SK-N-SH treated with all-trans-retinoic acid at 6 μM for 48 hours (cell line): ENCODE data around the gene PIAS1.
A peak's percentile ranks its signal among the peaks of the same experiment; 100 is the strongest.

ENCODE experiments used
- ATAC-seq: fragments of 200-7000 bp; cut with Tn5 transposase; 3 replicates; pipeline ENCODE4 v1.9.1; 2020; ENCODE audit warnings: mild to moderate bottlenecking, moderate library complexity
- ARNTL ChIP-seq: fragments of 450-650 bp; formaldehyde crosslinking; IDR thresholded peaks from 2 replicates; pipeline ENCODE4 v1.5.0; 2020; ENCODE audit warnings: low read depth, mild to moderate bottlenecking, moderate library complexity, borderline replicate concordance
- BACH2 ChIP-seq: fragments of 250-450 bp; sonication (Bioruptor Pico); IDR thresholded peaks from 2 replicates; pipeline ENCODE4 v1.9.0; 2021; ENCODE audit warnings: mild to moderate bottlenecking, borderline replicate concordance
- CSDC2 ChIP-seq: fragments of 250-450 bp; sonication (Bioruptor Pico); IDR thresholded peaks from 2 replicates; pipeline ENCODE4 v1.5.0; 2020; ENCODE audit warnings: mild to moderate bottlenecking, moderate library complexity
- GLIS3 ChIP-seq: fragments of 250-450 bp; sonication (Bioruptor Pico); IDR thresholded peaks from 2 replicates; pipeline ENCODE4 v1.5.0; 2020; ENCODE audit warnings: mild to moderate bottlenecking, moderate library complexity
- ISL1 ChIP-seq: fragments of 250-450 bp; sonication (Bioruptor Pico); IDR thresholded peaks from 2 replicates; pipeline ENCODE4 v2.1.2; 2022; ENCODE audit warnings: mild to moderate bottlenecking, moderate library complexity
- OSR1 ChIP-seq: fragments of 250-450 bp; sonication (Bioruptor Pico); IDR thresholded peaks from 2 replicates; pipeline ENCODE4 v1.8.0; 2022; ENCODE audit warnings: moderate library complexity, mild to moderate bottlenecking, inconsistent platforms
- PPARA ChIP-seq: fragments of 250-450 bp; sonication (Bioruptor Pico); IDR thresholded peaks from 2 replicates; pipeline ENCODE4 v1.5.0; 2020; ENCODE audit warnings: mild to moderate bottlenecking, borderline replicate concordance
- RARB ChIP-seq: fragments of 250-450 bp; sonication (Bioruptor Pico); IDR thresholded peaks from 2 replicates; pipeline ENCODE4 v1.8.0; 2021; ENCODE audit warnings: mild to moderate bottlenecking, moderate library complexity
- SNAI2 ChIP-seq: fragments of 250-450 bp; sonication (Bioruptor Pico); IDR thresholded peaks from 2 replicates; pipeline ENCODE4 v1.5.0; 2020; ENCODE audit warnings: mild to moderate bottlenecking, moderate library complexity
- TCF4 ChIP-seq: fragments of 250-450 bp; sonication (Bioruptor Pico); IDR thresholded peaks from 2 replicates; pipeline ENCODE4 v1.8.0; 2021; ENCODE audit warnings: mild to moderate bottlenecking, moderate library complexity, borderline replicate concordance
- TOX ChIP-seq: fragments of 250-450 bp; sonication (Bioruptor Pico); IDR thresholded peaks from 2 replicates; pipeline ENCODE4 v1.8.0; 2021; ENCODE audit warnings: mild to moderate bottlenecking, moderate library complexity, borderline replicate concordance
- ZC3H10 ChIP-seq: fragments of 250-450 bp; sonication (Bioruptor Pico); IDR thresholded peaks from 2 replicates; pipeline ENCODE4 v1.5.1; 2021; ENCODE audit warnings: mild to moderate bottlenecking, moderate library complexity
- ZFP3 ChIP-seq: fragments of 250-450 bp; sonication (Bioruptor Pico); IDR thresholded peaks from 2 replicates; pipeline ENCODE4 v1.5.0; 2020; ENCODE audit warnings: mild to moderate bottlenecking, moderate library complexity
- ZNF8 ChIP-seq: fragments of 450-650 bp; formaldehyde crosslinking; IDR thresholded peaks from 2 replicates; pipeline ENCODE4 v1.5.0; 2020; ENCODE audit warnings: mild to moderate bottlenecking, moderate library complexity
- TF ChIP-seq, protein P1 (sequence below): fragments of 250-450 bp; sonication (Bioruptor Pico); IDR thresholded peaks from 2 replicates; pipeline ENCODE4 v1.8.0; 2021; ENCODE audit warnings: low read depth, mild to moderate bottlenecking, moderate library complexity, borderline replicate concordance
- TF ChIP-seq, protein P2 (sequence below): fragments of 250-450 bp; sonication (Bioruptor Pico); IDR thresholded peaks from 2 replicates; pipeline ENCODE4 v1.5.1; 2020; ENCODE audit warnings: low read depth, mild to moderate bottlenecking, moderate library complexity
- TF ChIP-seq, protein P3 (sequence below): fragments of 250-450 bp; sonication (Bioruptor Pico); IDR thresholded peaks from 2 replicates; pipeline ENCODE4 v1.5.1; 2021; ENCODE audit warnings: mild to moderate bottlenecking, moderate library complexity
- TF ChIP-seq, protein P4 (sequence below): fragments of 250-450 bp; sonication (Bioruptor Pico); IDR thresholded peaks from 2 replicates; pipeline ENCODE4 v1.5.0; 2020; ENCODE audit warnings: mild to moderate bottlenecking, moderate library complexity

PIAS1 gene

DNA sequence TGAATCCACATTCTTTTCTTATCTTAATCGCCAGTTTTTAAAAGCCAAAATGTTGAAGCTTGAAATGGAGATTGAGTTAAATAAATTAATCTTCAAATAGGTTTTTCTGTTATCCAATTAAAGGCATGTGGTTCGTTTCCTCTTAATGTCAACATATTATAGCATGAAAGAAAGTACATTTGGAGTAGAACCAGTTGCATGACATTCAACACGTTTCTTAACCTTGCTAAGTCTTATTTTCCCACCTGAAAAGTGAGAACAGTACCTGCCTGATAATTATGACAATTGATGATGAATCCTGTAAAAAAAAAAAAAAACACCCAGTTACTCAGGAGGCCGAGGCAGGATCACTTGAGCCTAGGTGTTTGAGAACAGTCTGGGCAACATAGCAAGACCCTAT, 29.3 kb downstream of the PIAS1 start:
- TF ChIP-seq ISL1, result 0 out of 2 replicates have a peak, but pooled peaks have one; percentile 20
- TF ChIP-seq TCF4 (CRISPR knock-in tag), result peak; percentile 17; the same call in 1 of the 2 replicates
- no peak for TF ChIP-seq ARNTL
- TF ChIP-seq, protein P1, sequence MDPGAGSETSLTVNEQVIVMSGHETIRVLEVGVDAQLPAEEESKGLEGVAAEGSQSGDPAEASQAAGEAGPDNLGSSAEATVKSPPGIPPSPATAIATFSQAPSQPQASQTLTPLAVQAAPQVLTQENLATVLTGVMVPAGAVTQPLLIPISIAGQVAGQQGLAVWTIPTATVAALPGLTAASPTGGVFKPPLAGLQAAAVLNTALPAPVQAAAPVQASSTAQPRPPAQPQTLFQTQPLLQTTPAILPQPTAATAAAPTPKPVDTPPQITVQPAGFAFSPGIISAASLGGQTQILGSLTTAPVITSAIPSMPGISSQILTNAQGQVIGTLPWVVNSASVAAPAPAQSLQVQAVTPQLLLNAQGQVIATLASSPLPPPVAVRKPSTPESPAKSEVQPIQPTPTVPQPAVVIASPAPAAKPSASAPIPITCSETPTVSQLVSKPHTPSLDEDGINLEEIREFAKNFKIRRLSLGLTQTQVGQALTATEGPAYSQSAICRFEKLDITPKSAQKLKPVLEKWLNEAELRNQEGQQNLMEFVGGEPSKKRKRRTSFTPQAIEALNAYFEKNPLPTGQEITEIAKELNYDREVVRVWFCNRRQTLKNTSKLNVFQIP (CRISPR knock-in tag), result no peak
- ATAC-seq, result no peak

DNA sequence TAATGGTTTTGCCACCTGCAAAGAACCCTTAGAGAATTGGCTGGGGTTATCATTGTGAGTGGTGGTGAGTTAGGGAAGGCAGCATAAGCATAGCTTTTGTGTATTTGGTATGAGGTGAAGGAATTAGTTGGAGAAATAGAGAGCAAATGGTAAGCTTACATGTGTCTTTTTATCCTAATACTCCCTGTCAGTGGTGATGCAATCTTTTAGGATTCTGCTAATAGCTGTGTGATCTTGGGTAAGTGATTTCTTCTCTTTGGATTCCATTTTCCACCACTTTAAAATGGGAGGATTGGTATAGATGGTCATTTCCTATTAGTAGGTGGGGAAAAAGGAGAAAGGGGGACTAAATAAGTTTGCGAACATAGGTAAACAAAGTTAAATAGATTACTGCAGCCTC, 30.9 kb downstream of the PIAS1 start:
- no peak for TF ChIP-seq TCF4 (CRISPR knock-in tag)
- TF ChIP-seq, protein P2, sequence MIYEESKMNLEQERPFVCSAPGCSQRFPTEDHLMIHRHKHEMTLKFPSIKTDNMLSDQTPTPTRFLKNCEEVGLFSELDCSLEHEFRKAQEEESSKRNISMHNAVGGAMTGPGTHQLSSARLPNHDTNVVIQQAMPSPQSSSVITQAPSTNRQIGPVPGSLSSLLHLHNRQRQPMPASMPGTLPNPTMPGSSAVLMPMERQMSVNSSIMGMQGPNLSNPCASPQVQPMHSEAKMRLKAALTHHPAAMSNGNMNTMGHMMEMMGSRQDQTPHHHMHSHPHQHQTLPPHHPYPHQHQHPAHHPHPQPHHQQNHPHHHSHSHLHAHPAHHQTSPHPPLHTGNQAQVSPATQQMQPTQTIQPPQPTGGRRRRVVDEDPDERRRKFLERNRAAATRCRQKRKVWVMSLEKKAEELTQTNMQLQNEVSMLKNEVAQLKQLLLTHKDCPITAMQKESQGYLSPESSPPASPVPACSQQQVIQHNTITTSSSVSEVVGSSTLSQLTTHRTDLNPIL, result no peak
- TF ChIP-seq, protein P3, sequence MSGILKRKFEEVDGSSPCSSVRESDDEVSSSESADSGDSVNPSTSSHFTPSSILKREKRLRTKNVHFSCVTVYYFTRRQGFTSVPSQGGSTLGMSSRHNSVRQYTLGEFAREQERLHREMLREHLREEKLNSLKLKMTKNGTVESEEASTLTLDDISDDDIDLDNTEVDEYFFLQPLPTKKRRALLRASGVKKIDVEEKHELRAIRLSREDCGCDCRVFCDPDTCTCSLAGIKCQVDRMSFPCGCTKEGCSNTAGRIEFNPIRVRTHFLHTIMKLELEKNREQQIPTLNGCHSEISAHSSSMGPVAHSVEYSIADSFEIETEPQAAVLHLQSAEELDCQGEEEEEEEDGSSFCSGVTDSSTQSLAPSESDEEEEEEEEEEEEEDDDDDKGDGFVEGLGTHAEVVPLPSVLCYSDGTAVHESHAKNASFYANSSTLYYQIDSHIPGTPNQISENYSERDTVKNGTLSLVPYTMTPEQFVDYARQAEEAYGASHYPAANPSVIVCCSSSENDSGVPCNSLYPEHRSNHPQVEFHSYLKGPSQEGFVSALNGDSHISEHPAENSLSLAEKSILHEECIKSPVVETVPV (CRISPR knock-in tag), result no peak
- no peak for TF ChIP-seq GLIS3 (CRISPR knock-in tag)
- no peak for TF ChIP-seq BACH2 (CRISPR knock-in tag)
- TF ChIP-seq, protein P1 (CRISPR knock-in tag), result no peak
- TF ChIP-seq ZFP3 (CRISPR knock-in tag), result no peak
- TF ChIP-seq, protein P4, sequence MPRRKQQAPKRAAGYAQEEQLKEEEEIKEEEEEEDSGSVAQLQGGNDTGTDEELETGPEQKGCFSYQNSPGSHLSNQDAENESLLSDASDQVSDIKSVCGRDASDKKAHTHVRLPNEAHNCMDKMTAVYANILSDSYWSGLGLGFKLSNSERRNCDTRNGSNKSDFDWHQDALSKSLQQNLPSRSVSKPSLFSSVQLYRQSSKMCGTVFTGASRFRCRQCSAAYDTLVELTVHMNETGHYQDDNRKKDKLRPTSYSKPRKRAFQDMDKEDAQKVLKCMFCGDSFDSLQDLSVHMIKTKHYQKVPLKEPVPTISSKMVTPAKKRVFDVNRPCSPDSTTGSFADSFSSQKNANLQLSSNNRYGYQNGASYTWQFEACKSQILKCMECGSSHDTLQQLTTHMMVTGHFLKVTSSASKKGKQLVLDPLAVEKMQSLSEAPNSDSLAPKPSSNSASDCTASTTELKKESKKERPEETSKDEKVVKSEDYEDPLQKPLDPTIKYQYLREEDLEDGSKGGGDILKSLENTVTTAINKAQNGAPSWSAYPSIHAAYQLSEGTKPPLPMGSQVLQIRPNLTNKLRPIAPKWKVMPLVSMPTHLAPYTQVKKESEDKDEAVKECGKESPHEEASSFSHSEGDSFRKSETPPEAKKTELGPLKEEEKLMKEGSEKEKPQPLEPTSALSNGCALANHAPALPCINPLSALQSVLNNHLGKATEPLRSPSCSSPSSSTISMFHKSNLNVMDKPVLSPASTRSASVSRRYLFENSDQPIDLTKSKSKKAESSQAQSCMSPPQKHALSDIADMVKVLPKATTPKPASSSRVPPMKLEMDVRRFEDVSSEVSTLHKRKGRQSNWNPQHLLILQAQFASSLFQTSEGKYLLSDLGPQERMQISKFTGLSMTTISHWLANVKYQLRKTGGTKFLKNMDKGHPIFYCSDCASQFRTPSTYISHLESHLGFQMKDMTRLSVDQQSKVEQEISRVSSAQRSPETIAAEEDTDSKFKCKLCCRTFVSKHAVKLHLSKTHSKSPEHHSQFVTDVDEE (CRISPR knock-in tag), result no peak
- no peak for TF ChIP-seq RARB
- no peak for TF ChIP-seq ZC3H10 (CRISPR knock-in tag)
- no peak for TF ChIP-seq PPARA (CRISPR knock-in tag)
- TF ChIP-seq ARNTL, result no peak
- no peak for TF ChIP-seq ISL1
- TF ChIP-seq ZNF8 (CRISPR knock-in tag), result no peak
- no peak for TF ChIP-seq CSDC2 (CRISPR knock-in tag)
- no peak for ATAC-seq

DNA sequence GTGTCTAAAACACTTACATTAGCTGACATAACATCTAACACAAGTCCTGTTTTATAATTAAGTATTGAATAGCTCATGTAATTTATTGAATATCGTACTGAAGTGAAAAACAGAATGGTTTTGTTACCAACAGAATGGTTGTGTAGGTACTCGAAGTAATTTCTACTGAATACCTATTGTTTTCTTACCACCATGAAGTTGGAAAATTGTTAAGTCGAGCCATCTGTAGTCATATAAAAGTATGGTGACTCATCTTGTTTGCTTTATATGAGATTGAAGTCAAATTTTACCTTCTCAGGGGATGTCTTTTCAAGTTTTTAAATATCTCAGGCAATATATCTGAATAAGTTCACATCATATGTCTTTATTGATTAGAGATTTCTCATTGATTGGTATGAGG, 37.6 kb downstream of the PIAS1 start:
- no peak for ATAC-seq
- no peak for TF ChIP-seq TCF4 (CRISPR knock-in tag)
- TF ChIP-seq, protein P1 (CRISPR knock-in tag), result no peak
- no peak for TF ChIP-seq ZC3H10 (CRISPR knock-in tag)
- no peak for TF ChIP-seq OSR1 (CRISPR knock-in tag)
- TF ChIP-seq SNAI2 (CRISPR knock-in tag), result no peak
- no peak for TF ChIP-seq TOX
- no peak for TF ChIP-seq ZNF8 (CRISPR knock-in tag)
- no peak for TF ChIP-seq ARNTL
- TF ChIP-seq PPARA (CRISPR knock-in tag), result no peak
- no peak for TF ChIP-seq ZFP3 (CRISPR knock-in tag)
